ENCODE results near the gene DNAH9.

DNAH9 gene

DNA sequence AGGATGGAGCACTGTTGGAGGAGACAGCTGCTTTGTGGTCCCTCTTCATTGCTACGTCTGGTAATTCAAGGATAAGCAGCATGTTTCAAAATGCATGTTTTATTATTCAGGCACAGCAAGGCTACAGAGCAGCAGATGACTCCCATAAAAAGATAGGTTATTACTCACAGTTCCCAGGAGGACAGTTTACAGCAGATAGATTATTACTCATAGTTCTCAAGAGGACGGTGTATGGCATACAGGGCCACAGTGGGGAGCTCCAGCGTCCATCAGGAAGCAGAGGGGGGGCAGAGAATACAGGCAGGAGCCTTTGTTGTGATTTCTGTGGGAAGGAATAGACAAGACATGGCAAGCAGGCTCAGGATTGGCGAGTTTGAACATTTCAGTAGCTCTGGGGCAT is 72.9 kb downstream of the DNAH9 start:
- DNase-seq (ENCODE audit: low read depth): no peak

DNA sequence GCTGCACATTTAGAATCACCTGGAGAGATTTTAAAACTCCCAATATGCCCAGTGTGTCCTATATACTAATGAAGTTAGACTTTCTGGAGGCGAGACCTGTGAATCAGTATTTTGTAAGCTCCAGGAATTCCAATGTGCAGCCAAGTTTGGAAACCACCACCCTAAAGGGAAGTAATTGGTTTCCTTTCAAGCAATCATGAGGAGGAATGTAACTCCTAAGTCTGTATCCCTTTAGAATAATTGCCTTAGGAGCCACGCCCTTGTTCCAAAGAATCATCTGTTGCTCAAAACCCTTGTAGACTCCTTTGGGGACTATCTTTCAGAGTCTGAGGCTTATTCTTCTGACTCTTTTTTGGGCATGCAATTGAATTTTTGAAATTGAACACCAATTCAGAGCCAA is 84.4 kb downstream of the DNAH9 start:
- no peak for DNase-seq (ENCODE audit: low read depth)

DNA sequence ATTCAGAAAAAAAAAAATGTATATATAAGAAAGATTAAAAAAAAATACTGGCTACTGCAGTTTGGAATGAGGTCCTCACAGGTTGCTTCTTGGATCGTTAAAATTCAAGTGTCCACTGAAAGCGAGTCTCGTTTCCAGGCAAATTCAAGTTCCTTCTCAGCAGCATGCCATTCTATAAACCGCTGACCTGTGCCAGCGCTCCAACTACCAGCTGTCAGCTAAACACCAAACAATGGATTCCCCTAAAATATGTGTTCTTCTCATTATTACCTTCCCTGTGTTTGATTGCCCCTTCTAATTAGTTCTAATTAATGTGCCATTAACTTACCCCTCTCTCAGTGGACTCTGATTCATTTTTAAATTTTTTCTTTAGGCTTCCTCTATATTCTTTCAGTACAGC is 92.4 kb downstream of the DNAH9 start:
- no peak for DNase-seq (ENCODE audit: low read depth)

DNA sequence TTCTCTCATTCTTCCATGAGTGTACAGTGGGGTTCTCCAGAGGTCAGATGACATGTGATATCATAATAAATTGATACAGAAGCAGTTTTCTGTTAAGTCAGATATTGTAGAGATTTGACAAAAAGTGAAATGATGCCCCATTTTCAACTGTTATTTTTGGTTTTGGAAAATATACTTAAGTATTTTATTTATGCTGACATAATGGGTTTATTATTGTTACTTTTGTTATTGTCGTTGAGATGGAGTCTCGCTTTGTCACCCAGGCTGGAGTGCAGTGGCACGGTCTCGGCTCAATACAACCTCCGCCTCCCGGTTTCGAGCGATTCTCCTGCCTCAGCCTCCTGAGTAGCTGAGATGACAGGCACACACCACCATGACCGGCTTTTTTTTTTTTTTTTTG is 94.4 kb downstream of the DNAH9 start:
- DNase-seq (ENCODE audit: low read depth): no peak

DNA sequence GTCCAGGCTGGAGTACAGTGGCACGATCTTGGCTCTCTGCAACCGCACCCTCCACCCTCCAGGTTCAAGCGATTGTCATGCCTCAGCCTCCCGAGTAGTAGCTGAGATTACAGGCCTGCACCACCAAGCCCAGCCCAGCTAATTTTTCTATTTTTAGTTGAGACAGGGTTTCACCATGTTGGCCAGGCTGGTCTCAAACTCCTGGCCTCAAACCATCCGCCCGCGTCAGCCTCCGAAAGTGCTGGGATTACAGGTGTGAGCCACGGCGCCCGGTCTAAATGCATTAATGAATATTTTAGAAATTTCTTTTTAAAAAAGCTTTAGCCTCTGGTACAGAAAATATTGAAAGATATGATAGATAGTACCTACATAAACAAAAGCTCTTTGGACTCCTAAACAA is 95.0 kb downstream of the DNAH9 start:
- no peak for DNase-seq (ENCODE audit: low read depth)

DNA sequence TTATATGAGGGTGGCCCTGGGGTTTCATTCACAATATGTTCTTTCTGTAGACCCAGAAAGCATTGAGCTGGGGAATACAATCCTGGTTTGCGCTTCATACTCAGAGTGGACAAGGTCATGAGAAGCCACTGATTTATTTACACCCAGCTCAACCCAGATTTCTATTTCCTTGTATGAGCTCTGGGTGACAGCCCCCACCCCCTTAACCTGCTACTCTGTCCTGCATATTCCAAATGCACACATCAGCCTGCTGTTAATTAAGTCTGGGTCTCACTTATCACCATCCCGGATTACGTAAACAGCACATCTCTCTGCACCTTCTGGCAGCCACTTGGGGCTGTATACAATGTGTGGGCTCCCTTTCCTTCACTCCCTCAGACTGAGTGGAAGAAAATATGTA is 102.4 kb downstream of the DNAH9 start:
- no peak for DNase-seq (ENCODE audit: low read depth)

DNA sequence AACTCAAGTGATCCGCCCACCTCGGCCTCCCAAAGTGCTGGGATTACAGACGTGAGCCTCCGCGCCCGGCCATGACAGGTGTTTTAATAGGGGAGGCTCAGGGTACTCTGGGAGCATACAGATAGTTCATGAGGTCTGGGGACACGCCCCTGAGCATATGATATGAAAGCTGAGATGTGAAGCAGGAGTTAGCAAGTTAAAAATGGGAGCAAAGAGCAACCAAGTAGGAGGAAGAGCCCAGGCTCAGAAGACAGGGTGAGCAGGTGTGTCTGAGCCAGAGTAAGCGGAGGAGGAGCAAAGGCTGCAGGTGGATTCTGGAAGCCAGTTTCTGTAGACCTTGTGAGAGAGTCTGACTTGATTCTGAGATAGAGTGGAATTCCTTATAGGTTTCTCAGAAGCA is 103.6 kb downstream of the DNAH9 start:
- no peak for DNase-seq (ENCODE audit: low read depth)

DNA sequence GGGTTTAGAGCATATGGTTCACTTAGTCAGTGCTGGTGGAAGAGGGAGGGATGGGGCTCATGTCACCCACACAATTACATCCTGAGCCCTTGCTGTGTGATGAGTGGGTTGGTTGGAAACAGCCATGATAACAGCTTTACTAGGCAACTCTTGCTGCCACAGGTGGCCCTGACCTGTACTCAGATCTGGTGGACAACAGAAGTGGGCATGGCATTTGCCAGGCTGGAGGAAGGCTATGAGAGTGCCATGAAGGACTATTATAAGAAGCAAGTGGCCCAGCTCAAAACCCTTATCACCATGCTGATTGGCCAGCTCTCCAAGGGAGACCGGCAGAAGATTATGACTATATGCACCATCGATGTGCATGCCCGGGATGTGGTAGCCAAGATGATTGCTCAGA is 105.8 kb downstream of the DNAH9 start:
- DNase-seq (ENCODE audit: low read depth): no peak

DNA sequence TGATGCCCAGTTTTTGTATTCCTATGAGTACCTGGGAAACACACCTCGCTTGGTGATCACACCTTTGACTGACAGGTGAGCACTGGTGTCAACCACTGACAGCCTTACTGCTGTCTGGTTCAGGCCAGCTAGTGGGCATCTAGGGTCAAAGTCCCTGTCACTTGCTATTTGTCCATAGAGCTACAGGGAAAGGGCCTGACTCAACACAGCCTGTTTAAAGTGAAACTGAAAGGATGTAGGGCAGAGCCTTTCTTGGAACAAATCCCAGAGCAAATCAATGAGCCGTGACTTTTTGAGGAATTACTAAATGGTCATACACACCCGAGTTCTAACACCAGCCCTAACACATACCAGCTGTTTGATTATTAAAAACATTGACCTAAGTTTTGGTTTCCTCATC is 106.8 kb downstream of the DNAH9 start:
- no peak for DNase-seq (ENCODE audit: low read depth)

DNA sequence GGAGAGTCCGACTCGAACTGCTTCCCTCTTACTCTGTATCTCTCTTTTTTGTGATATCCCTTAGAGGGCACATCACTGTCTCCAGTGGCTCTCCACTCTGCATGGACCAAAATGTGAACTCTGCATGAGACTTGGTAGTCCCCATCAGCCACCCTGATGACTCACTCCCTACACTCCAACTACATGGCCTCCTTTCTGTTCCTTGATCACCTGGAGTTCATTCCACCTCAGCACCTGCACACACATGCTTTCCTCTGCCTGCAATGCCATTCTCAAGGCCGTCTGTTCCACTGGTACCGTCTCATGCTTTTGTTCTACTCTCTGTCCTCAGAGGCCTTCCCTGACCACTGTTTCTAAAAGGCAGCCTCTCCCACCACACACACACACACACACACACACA is 109.3 kb downstream of the DNAH9 start:
- no peak for DNase-seq (ENCODE audit: low read depth)

DNA sequence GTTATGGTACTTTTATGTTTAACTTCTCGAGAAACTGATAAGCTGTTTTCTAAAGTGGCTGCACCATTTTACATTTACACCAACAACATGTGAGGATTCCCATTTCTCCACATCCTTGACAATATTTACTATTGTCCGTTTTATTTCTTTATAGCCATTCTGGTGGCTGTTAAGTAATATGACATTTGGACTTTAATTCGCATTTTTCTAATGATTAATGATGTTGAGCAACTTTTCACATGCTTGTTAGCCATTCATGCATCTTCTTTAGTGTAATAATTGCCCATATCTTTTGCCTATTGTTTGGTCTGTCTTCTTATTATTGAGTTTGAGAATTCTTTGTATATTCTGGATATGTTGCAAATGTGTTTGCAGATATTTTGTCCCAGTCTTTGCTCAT is 114.2 kb downstream of the DNAH9 start:
- DNase-seq (ENCODE audit: low read depth): no peak

DNA sequence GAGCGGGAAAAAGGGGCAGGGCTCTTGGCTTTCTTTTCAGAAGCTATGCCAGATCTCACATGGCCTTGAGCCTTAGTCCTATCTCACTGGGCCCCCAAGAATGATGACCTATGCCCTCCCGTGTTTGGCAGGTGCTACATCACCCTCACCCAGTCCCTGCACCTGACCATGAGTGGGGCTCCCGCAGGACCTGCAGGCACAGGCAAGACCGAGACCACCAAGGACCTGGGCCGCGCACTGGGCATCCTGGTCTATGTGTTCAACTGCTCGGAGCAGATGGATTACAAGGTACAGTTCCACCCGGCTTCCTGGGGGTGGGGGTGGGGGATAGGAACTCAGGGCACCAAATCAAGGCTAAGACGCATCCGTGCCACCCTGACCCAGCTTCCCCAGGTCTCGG is 120.9 kb downstream of the DNAH9 start:
- DNase-seq (ENCODE audit: low read depth): no peak

DNA sequence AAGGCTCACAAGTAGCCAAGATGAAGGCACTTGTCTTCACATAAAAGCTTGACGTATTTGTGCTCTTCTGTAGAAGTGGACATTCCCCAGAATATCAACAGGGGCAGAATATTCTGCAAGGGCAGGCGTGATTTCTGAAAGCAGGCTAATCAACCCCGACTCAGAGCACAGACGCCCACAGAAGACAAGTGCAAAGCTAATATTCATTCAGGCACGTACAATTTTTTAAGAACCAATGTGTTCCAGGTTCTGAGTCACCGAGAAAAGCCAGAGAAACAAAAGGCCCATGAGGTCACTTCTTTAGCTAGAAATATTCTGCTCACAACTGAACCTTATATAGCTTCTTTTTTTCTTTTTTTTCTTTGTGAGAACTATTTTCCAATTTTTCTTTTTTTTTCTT is 121.6 kb downstream of the DNAH9 start:
- no peak for DNase-seq (ENCODE audit: low read depth)

DNA sequence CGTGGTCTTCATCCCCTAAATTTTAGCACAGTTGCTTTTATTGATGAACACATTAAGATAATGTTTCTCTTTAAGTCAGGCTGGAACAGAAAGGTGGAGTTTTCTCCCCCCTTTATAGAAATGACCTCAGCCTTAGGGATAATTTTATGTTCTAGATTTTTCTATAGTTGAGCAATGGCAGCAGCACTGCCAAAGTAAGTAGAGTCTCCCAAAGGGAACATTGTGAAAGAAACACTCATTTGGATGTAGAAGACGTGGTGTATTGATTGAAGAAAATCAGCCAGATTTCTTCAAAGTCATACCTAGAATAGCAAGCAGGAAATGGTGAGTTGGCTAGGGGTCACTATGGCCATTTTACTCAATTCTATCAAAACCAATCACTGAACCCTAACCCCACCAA is 122.5 kb downstream of the DNAH9 start:
- no peak for DNase-seq (ENCODE audit: low read depth)

DNA sequence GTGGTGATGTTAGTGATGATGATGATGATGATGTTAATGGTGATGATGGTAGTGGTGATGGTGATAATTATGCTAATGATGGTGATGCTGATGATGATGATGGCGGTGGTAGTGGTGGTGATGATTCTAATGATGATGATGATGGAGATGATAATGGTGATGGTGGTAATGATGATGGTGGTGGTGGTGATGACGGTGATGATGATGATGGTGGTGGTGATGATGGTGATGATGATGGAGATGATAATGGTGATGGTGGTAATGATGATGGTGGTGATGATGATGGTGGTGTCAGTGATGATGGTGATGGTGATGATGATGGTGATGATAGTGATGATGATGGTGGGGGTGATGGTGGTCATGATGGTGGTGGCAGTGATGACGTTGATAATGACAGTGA is 132.5 kb downstream of the DNAH9 start:
- no peak for DNase-seq (ENCODE audit: low read depth)

DNA sequence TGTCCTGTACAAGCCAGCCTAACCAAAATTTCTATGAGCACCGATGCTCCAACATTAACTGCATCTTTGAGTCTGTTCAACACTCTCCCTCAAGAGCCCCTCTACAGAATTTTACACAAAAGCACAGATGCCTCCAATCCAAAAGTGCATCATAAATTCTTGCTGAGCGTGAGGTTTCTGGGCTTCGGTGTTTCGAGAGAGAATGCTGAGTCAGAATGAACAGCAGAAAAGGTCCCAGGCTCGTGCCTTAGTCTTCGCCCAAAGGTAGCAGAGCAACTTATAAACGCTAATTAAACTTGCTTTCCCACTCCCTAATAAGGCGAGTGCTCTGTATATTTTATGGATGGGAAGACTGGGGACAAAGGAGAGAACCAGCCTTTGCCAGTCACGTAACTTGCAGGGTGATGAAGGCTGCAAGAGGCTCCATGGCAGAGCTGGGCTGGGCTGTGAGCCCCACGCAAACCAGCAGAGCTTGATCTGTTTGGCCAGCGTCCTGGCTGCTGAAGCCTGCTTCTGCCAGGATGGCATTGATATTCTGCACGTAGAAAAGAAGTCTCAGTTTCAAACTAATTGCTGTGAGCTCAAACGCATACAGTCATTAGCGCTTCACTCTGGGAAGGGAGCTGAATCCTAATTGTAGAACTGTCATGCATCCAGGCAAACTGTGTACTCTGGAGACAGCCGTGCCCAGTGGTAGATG is 138.5 kb downstream of the DNAH9 start:
- DNase-seq (ENCODE audit: low read depth): no peak

DNA sequence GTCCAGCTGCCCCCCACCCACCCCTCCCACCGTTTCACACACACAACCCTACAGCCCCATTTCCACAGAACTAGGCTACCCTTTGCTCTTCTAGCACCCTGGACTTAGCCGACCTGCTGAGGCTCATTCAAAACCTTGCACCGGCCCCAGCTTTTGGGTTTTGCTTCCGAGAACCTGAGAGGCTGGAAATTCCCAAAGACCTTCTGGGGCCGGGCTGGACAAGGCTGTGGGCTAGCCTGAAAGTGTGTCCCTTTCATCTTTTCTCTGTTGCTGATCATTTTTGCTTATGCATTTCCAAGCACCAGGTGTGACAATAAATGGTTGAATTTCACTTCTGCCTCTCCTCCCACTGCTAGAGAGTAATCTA is 139.0 kb downstream of the DNAH9 start:
- DNase-seq (ENCODE audit: low read depth): no peak

DNA sequence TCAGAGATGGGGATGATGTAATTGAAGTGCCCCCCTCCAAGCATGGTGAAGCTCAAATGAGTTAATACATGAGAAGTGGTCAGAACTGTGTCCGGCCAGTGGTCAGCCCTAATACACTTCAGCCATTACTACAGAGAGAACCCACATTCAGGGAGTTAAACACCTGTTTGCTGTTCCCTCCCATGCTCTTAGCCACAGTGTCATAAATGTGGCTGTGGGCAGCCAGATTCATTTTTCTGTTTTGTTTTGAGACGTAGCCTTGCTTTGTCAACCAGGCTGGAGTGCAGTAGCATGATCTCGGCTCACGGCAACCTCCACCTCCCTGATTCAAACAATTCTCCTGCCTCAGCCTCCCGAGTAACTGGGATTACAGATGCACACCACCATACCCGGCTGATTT is 139.9 kb downstream of the DNAH9 start:
- DNase-seq (ENCODE audit: low read depth): no peak

DNA sequence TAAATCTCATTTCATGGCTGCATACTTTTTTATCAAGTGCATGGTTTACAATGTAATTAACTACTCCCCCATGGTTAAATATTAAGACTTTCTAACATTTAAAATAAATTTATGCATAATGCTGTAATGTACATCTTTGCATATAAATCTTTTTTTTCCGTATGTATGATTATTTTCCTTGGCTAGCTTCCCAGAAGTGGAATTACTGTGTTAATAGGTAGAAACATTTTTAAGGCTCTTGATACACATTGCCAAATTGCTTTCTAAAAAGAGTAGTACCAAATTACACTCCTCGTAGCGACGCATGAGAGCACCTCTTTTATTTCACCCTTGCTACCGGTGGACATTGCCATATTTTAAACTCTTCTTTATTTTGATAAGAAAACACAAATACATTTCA is 141.1 kb downstream of the DNAH9 start:
- no peak for DNase-seq (ENCODE audit: low read depth)

DNA sequence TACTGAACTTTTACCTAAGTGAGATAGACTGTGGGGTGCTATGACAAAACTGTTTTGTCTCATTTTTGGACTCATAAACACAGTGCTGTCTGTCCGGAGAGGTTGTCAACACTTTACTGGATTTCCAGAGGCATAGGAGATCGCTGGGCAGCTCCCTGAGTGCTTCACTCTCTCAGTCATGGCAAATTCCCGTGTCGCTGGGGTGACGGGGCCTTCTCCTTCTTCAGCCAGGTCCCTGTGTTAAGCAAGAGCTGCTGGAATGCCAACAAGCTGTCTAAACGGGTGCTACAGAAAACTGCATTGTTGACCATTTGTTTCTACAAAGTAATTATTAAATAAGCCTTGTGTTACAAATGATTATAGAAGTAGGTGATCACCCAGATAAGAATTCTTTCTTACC is 141.6 kb downstream of the DNAH9 start:
- DNase-seq (ENCODE audit: low read depth): no peak

DNA sequence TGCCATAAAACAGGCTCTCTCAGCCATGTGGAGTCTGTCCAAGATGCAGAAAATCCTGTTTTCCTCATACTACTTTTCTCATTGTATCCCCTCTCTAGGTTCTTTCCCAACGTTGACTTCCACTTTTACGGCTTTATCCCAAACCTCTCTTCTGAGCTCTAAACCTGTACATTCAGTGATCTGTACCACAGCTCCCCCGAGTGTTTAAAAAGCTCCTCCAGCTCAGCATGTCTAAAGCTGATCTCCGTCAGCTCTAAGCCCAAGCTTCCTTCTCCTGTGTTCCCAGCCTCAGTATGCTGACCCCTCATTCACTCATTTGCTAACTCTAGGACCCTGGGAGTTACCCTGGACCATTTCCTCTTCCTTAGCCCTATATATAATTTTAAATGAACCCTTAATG is 144.6 kb downstream of the DNAH9 start:
- no peak for DNase-seq (ENCODE audit: low read depth)

DNA sequence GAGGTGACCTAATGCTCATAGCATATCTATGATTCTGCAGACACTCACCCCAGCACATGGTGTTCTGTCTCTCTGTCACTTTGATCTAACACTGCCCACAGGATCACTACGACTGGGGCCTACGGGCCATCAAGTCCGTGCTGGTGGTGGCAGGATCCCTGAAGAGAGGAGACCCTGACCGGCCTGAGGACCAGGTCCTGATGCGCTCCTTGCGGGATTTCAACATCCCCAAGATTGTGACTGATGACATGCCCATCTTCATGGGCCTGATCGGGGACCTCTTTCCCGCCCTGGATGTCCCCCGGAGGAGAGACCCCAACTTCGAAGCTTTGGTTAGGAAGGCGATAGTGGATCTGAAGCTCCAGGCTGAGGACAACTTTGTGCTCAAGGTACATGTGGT is 146.4 kb downstream of the DNAH9 start:
- DNase-seq (ENCODE audit: low read depth): no peak

DNA sequence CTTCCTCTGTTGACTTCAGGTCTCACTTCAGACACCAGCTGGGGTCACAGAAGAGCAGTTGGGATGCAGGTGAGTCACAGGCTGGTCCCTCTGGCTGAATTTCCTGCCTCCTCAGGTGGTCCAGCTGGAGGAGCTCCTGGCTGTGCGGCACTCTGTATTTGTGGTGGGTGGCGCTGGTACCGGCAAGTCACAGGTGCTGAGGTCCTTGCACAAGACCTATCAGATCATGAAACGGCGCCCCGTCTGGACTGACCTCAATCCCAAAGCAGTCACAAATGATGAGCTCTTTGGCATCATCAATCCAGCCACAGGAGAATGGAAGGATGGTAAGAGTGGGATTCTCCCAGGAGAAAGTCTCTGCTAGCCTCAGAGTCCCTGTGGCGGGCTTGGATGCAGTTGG is 149.2 kb downstream of the DNAH9 start:
- no peak for DNase-seq (ENCODE audit: low read depth)

DNA sequence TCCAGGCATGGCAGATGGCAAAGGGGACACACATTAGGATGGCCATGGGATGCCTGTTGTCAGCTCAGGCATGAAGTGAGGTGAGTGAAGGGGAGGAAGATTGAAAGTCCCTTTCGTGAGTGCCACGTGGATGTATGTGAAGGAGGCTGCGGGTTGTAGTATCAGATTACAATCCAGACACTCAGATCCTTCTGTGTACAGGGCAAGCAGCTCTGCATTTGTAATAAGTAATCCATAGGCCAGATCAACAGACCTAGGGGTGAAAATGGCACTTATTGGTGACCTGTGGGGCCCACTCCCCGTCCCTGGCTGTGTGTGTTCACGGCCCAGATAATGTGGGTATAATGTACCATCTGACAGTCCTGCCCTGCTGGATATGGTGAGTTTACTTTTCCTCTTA is 159.5 kb downstream of the DNAH9 start:
- DNase-seq (ENCODE audit: low read depth): no peak

DNA sequence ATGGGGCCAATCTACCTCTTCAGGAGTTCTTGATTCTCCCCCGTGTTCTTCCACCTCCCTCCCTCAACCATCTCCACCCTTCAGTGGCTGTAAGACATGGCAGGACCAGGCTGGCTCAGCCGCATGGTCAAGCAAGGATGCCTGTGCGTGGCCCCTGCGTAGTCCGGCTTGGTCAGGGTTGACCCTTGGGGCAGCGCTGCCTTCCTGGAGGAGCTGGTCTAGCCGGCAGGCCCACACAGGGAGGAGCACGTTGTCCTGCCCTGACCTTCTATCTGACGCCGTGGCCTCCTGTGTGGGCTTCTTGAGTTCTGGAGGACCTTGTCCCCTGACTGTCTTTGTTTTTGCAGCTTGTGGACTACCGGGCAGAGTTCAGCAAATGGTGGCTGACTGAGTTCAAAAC is 169.8 kb downstream of the DNAH9 start:
- DNase-seq (ENCODE audit: low read depth): no peak
